Fibroblast of the aortic adventitia (primary cell): ENCODE results near the gene NEURL1B. TPM values are rescaled to one million over a fixed set of nuclear protein-coding genes. Genes with fewer than 3 reads are reported as not detected.

Experiments
- DNase-seq: peaks from one replicate; pipeline ENCODE4 v3.0.0-alpha.2; 2010; ENCODE audit warnings: low read depth
- H3K4me3 ChIP-seq: 2 replicates; pipeline ENCODE4 v1.5.1; 2011; ENCODE audit warnings: low read depth, mild to moderate bottlenecking, control low read depth, low read length, moderate library complexity
- CTCF ChIP-seq: IDR thresholded peaks from 2 replicates; pipeline ENCODE4 v1.5.1; 2011; ENCODE audit warnings: mild to moderate bottlenecking, low read length, control low read depth, inconsistent platforms; ENCODE audit not compliant: insufficient read depth
- total RNA-seq: library from RNA; depleted of rRNA; stranded (reverse); fragments of >200 nt; gene quantifications from 2 replicates; pipeline ENCODE4 v1.2.3, GENCODE V29; 2012; ENCODE audit warnings: low replicate concordance

Gene NEURL1B, protein sequence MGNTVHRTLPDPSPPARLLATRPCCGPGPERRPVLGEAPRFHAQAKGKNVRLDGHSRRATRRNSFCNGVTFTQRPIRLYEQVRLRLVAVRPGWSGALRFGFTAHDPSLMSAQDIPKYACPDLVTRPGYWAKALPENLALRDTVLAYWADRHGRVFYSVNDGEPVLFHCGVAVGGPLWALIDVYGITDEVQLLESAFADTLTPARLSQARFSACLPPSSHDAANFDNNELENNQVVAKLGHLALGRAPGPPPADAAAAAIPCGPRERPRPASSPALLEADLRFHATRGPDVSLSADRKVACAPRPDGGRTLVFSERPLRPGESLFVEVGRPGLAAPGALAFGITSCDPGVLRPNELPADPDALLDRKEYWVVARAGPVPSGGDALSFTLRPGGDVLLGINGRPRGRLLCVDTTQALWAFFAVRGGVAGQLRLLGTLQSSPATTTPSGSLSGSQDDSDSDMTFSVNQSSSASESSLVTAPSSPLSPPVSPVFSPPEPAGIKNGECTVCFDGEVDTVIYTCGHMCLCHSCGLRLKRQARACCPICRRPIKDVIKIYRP
- total RNA-seq, result 1.3 and 2.5 TPM in 2 replicates

DNA sequence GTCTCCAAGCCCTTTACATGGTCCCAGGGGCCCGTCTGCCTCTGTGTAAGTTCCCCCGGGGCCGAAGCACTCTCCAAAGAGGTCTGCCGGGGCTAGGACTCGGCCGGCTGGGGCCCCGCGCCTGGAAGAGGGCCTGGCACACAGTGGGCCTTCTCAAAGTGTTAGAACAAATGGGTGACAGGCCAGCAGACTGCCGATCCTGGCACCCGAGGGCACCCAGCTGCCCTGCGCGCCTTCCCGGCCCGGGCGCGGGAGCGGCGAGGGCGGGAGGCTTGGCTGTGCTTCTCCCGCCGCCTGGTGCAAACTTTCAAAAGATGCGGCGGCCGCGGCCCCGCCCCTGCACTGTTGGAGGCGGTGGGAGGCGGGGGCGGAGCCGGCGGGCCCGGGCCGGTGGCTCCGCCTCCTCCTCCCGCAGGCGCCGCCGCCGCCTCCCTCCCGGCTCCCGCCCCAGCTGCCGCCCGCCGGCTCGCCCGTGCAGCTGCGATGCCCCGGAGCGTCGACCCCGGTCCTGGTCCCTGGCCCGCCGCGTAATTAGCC, at the start of gene NEURL1B:
Gene NEURL1B (plus strand): TSS at position 442 of the 537 bp plus-strand sequence. CDS start 144 bp downstream, outside the sequence.
- peak within 1 kb of the TSS; percentile 66 for H3K4me3 ChIP-seq
- no peak for DNase-seq
- TF ChIP-seq CTCF, result no peak

- no peak overlapping the region for H3K4me3 ChIP-seq
- TF ChIP-seq CTCF, result no peak
- no peak for DNase-seq
Measured at GRCh38 chr5:172591636-172592035, 49.4 kb upstream of the NEURL1B start.

- H3K4me3 ChIP-seq, result no peak overlapping the region
- no peak for DNase-seq
- TF ChIP-seq CTCF, result no peak
Measured at GRCh38 chr5:172592881-172593280, 48.2 kb upstream of the NEURL1B start.

DNA sequence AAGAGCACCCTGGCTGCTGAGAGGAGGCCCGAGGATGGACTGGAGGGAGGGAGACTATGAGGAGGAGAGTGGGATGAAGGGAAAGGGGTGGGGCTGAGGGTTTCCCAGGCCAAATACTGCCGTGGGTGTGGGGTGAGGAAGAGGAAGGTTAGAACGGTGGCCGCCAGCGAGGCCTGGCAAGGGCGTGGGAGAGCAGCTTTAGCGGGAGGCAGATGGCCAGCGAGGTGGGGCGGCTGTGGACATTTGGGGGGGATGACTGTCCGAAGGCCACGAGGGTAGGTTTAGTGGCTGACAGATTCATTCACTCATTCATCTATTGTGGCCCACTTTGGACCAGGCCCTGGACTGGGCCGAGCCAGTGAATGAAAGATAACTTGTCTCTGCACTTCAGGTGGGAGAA, 47.8 kb upstream of the NEURL1B start:
- no peak overlapping the region for H3K4me3 ChIP-seq
- no peak for DNase-seq
- no peak for TF ChIP-seq CTCF

- TF ChIP-seq CTCF, result no peak
- H3K4me3 ChIP-seq, result no peak overlapping the region
- DNase-seq, result no peak
Measured at GRCh38 chr5:172593721-172594235, 47.3 kb upstream of the NEURL1B start.

GRCh38 chr5:172594431-172594830, 46.6 kb upstream of the NEURL1B start:
- TF ChIP-seq CTCF, result no peak
- DNase-seq, result no peak
- H3K4me3 ChIP-seq, result no peak overlapping the region
